Measurements from ENCODE around the gene CLGN.
"Not testable (repeated sequence)": the region's sequence is repeated elsewhere in the genome, so short reads cannot be mapped to it uniquely, and the experiment has no call there.

CLGN gene

DNA sequence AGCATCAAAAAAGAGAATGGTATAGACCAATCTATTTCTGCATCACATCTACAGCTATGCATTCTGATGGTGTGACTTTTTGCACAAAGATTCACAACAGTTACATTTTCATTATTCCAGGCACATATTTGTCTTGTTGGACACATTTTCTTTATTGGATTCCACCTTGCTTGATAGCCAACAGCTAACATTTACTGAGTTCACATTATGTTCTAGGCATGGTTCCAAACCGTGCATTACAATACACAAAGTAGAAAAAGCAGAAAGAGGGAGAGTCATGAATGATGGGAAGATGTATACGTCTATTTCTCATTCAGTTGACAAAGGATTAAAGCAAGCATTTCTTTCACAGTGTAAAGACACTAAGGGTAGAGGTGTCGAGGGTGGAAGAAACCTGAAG, 22.9 kb upstream of the CLGN start:
- Histone ChIP-seq H3K79me2 (ENCODE audit: insufficient read depth, low read length) (no peaks in the 10 kb centered on the region), H3K4me3 (ENCODE audit: low read depth, low read length, poor library complexity, severe bottlenecking) (no peak overlapping the region), H3K4me2 (ENCODE audit: low read length) (no peak overlapping the region)

DNA sequence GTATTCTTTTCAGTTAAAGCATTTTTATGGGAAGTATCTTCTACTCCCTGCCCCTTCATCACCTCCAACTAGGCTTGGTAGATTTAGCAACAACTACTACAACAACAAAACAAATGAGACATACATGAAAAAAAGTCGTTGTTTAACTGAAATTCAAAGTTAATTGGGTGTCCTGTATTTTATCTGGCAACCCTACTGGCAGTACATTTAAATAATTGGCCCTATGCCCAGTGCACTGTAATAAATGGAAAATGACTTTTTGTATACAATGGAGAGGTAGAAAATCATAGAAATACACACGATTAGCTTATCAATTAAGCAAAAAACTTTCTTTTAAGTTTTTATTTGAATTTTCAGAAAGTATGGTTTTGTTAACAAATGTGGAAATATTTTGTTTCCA, 21.4 kb upstream of the CLGN start:
- Histone ChIP-seq H3K4me3 (ENCODE audit: low read depth, low read length, poor library complexity, severe bottlenecking) (no peak overlapping the region), H3F3A (ENCODE audit: insufficient read depth, low read length) (no peaks in the 10 kb centered on the region), H3K4me1 (ENCODE audit: insufficient read depth, low read length, severe bottlenecking) (no peaks in the 10 kb centered on the region), H3K9ac (ENCODE audit: low read length) (no peak overlapping the region), H4K20me1 (ENCODE audit: insufficient read depth, low read length) (no peaks in the 10 kb centered on the region), H2AFZ (ENCODE audit: low read length) (no peak overlapping the region), H3K79me2 (ENCODE audit: insufficient read depth, low read length) (no peaks in the 10 kb centered on the region), H3K9me3 (ENCODE audit: low read length) (no peaks in the 10 kb centered on the region), H3K9me2 (ENCODE audit: low read depth, low read length) (no peaks in the 10 kb centered on the region), H3K4me2 (ENCODE audit: low read length) (no peak overlapping the region), H3K36me3 (ENCODE audit: insufficient read depth, low read length) (no peaks in the 10 kb centered on the region), H3K27me3 (ENCODE audit: insufficient read depth, low read length) (no peaks in the 10 kb centered on the region), H3K27ac (ENCODE audit: low read depth, low read length, poor library complexity, severe bottlenecking) (no peak overlapping the region)
- TF ChIP-seq, protein P1, sequence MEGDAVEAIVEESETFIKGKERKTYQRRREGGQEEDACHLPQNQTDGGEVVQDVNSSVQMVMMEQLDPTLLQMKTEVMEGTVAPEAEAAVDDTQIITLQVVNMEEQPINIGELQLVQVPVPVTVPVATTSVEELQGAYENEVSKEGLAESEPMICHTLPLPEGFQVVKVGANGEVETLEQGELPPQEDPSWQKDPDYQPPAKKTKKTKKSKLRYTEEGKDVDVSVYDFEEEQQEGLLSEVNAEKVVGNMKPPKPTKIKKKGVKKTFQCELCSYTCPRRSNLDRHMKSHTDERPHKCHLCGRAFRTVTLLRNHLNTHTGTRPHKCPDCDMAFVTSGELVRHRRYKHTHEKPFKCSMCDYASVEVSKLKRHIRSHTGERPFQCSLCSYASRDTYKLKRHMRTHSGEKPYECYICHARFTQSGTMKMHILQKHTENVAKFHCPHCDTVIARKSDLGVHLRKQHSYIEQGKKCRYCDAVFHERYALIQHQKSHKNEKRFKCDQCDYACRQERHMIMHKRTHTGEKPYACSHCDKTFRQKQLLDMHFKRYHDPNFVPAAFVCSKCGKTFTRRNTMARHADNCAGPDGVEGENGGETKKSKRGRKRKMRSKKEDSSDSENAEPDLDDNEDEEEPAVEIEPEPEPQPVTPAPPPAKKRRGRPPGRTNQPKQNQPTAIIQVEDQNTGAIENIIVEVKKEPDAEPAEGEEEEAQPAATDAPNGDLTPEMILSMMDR (IDR thresholded peaks at IDR 0.05; ENCODE audit: low read length), result no peak
- TF ChIP-seq EZH2 (IDR thresholded peaks at IDR 0.05; ENCODE audit: borderline replicate concordance, low read length), result no peak

More for the DNA sequence above, 22.9 kb upstream of the CLGN start:
- Histone ChIP-seq H3K27me3 (ENCODE audit: insufficient read depth, low read length) (no peaks in the 10 kb centered on the region), H2AFZ (ENCODE audit: low read length) (no peak overlapping the region), H4K20me1 (ENCODE audit: insufficient read depth, low read length) (no peaks in the 10 kb centered on the region), H3K36me3 (ENCODE audit: insufficient read depth, low read length) (no peaks in the 10 kb centered on the region), H3K9ac (ENCODE audit: low read length) (no peak overlapping the region), H3K9me2 (ENCODE audit: low read depth, low read length) (no peaks in the 10 kb centered on the region), H3K4me1 (ENCODE audit: insufficient read depth, low read length, severe bottlenecking) (no peaks in the 10 kb centered on the region), H3F3A (ENCODE audit: insufficient read depth, low read length) (no peaks in the 10 kb centered on the region), H3K27ac (ENCODE audit: low read depth, low read length, poor library complexity, severe bottlenecking) (no peak overlapping the region), H3K9me3 (ENCODE audit: low read length) (no peaks in the 10 kb centered on the region)
- no peak for TF ChIP-seq EZH2 (IDR thresholded peaks at IDR 0.05; ENCODE audit: borderline replicate concordance, low read length)

DNA sequence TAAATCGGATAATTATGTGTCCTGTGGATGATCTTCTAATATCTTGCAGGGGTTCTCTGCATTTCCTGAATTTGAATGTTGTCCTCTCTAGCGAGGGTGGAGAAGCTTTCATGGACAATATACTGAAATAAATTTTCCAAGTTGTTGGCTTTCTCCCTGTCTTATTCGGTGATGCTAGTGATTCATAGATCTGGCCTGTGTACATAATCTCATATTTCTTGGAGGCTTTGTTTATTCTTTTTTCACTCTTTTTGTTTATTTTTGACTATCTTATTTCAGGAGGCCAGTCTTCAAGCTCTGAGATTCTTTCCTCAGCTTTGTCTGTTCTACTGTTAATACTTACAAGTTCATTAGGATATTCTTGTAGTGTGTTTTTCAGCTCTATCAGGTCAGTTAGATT, 20.7 kb upstream of the CLGN start:
- Histone ChIP-seq H3K4me1 (ENCODE audit: insufficient read depth, low read length, severe bottlenecking) (no peaks in the 10 kb centered on the region), H2AFZ (ENCODE audit: low read length) (no peak overlapping the region), H3K4me2 (ENCODE audit: low read length) (no peak overlapping the region), H3K9me2 (ENCODE audit: low read depth, low read length) (no peaks in the 10 kb centered on the region), H3F3A (ENCODE audit: insufficient read depth, low read length) (no peaks in the 10 kb centered on the region), H3K4me3 (ENCODE audit: low read depth, low read length, poor library complexity, severe bottlenecking) (no peak overlapping the region), H3K27ac (ENCODE audit: low read depth, low read length, poor library complexity, severe bottlenecking) (no peak overlapping the region), H3K79me2 (ENCODE audit: insufficient read depth, low read length) (no peaks in the 10 kb centered on the region), H4K20me1 (ENCODE audit: insufficient read depth, low read length) (no peaks in the 10 kb centered on the region), H3K27me3 (ENCODE audit: insufficient read depth, low read length) (no peaks in the 10 kb centered on the region), H3K9me3 (ENCODE audit: low read length) (no peaks in the 10 kb centered on the region), H3K9ac (ENCODE audit: low read length) (no peak overlapping the region), H3K36me3 (ENCODE audit: insufficient read depth, low read length) (no peaks in the 10 kb centered on the region)
- TF ChIP-seq EZH2 (IDR thresholded peaks at IDR 0.05; ENCODE audit: borderline replicate concordance, low read length), result no peak
- TF ChIP-seq, protein P1 (IDR thresholded peaks at IDR 0.05; ENCODE audit: low read length), result no peak

DNA sequence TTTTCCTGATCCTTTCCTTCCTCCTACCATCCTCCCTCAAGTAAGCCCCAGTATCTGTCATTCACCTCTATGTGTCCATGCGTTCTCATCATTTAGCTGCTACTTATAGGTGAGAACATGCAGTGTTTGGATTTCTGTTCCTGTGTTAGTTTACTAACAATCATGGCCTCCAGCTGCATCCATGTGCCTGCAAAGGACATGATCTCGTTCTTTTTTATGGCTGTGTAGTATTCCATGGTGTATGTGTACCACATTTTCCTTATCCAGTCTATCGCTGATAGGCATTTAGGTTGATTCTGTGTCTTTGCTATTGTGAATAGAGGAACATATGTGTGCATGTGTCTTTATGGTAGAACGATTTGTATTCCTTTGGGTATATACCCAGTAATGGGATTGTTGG, 16.9 kb upstream of the CLGN start:
- not testable (repeated sequence) for H3F3A ChIP-seq (ENCODE audit: insufficient read depth, low read length); H4K20me1 ChIP-seq (ENCODE audit: insufficient read depth, low read length); H3K27ac ChIP-seq (ENCODE audit: low read depth, low read length, poor library complexity, severe bottlenecking); H2AFZ ChIP-seq (ENCODE audit: low read length); H3K9me3 ChIP-seq (ENCODE audit: low read length); H3K36me3 ChIP-seq (ENCODE audit: insufficient read depth, low read length); H3K9ac ChIP-seq (ENCODE audit: low read length); H3K4me2 ChIP-seq (ENCODE audit: low read length); H3K79me2 ChIP-seq (ENCODE audit: insufficient read depth, low read length); H3K4me1 ChIP-seq (ENCODE audit: insufficient read depth, low read length, severe bottlenecking); H3K9me2 ChIP-seq (ENCODE audit: low read depth, low read length); H3K27me3 ChIP-seq (ENCODE audit: insufficient read depth, low read length); H3K4me3 ChIP-seq (ENCODE audit: low read depth, low read length, poor library complexity, severe bottlenecking)
